Progenitor cell of endocrine pancreas (in vitro differentiated cells): ENCODE measurements around the gene PSMA6. TPM values are rescaled to one million over a fixed set of nuclear protein-coding genes. Genes with fewer than 3 reads are reported as not detected.

Experiments
- DNase-seq: peaks from one replicate; pipeline ENCODE4 v3.0.0; 2021; ENCODE audit warnings: low spot score; ENCODE audit not compliant: unreplicated experiment
- H3K27ac Mint-ChIP-seq: 2 replicates; pipeline ENCODE4 v1.8.0; 2021; ENCODE audit warnings: mild to moderate bottlenecking, moderate library complexity, mixed read lengths
- H3K27me3 Mint-ChIP-seq: 2 replicates; pipeline ENCODE4 v1.8.0; 2021; ENCODE audit warnings: mixed read lengths
- H3K36me3 Mint-ChIP-seq: 2 replicates; pipeline ENCODE4 v1.8.0; 2022; ENCODE audit warnings: mixed read lengths; ENCODE audit not compliant: insufficient read depth
- H3K4me1 Mint-ChIP-seq: 2 replicates; pipeline ENCODE4 v1.8.0; 2021; ENCODE audit warnings: low read depth, mixed read lengths
- H3K4me3 Mint-ChIP-seq: 2 replicates; pipeline ENCODE4 v1.8.0; 2021; ENCODE audit warnings: low read depth, mild to moderate bottlenecking, moderate library complexity, mixed read lengths
- H3K9me3 Mint-ChIP-seq: 2 replicates; pipeline ENCODE4 v1.8.0; 2021; ENCODE audit warnings: low read depth, mixed read lengths
- CTCF ChIP-seq: fragments of 200-600 bp; sonication (generic); IDR thresholded peaks from one replicate; pipeline ENCODE4 v1.5.0; 2021; ENCODE audit warnings: antibody characterized with exemption, mild to moderate bottlenecking; ENCODE audit not compliant: unreplicated experiment
- total RNA-seq: library from RNA; stranded (reverse); gene quantifications from 2 replicates; pipeline ENCODE4 v1.2.1, GENCODE V29; 2021

PSMA6 gene
- total RNA-seq, 1 donor from 2014 or later = 175 TPM

DNA sequence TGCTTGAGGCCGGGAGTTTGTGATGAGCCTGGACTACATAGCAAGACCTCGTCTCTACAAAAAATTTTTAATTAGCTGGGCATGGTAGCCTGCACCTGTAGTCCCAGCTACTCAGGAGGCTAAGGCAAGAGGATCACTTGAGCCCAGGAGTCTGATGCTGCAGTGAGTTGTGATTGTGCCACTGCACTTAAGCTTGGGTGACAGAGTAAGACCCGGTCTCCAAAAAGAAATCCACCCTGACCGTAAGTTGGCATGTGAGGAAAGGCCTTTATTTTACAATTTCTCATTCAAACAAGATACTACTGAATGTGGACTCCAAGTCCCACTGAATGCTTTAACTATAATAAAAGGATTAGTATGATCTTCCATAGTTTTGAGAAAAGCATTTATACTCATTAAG, 27.3 kb downstream of the PSMA6 start:
- H3K4me1 Mint-ChIP-seq = no peaks in the 10 kb centered on the region
- DNase-seq = no peak
- H3K4me3 Mint-ChIP-seq = no peak overlapping the region
- no peaks in the 10 kb centered on the region for H3K9me3 Mint-ChIP-seq
- no peak overlapping the region for H3K27ac Mint-ChIP-seq
- no peaks in the 10 kb centered on the region for H3K27me3 Mint-ChIP-seq
- H3K36me3 Mint-ChIP-seq = peaks cover 7% of the 10 kb centered on the region
- no peak for TF ChIP-seq CTCF

DNA sequence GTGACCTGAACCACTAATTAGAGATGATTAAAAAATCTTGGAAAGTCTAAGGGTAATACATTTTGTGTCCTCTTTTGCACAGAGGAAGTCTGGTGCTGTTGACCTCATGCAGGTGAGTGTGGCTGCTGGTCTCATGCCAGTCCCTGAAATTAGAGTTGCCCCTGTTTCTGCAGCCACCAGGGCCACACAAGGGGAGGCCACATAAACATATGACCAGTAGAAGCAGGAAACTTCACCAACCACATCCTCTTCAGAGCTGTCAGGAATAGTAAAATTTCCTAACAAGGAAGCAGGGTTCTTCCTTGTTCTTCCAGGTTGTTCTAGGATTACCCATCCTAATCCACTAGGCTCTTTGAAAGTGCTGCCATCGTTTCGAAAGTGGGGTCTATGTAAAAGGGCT, 28.3 kb downstream of the PSMA6 start:
- Mint-ChIP-seq H3K9me3 (no peaks in the 10 kb centered on the region), H3K36me3 (peaks cover 2% of the 10 kb centered on the region), H3K27ac (no peak overlapping the region), H3K27me3 (no peaks in the 10 kb centered on the region), H3K4me3 (no peak overlapping the region), H3K4me1 (no peaks in the 10 kb centered on the region)
- DNase-seq = no peak
- no peak for TF ChIP-seq CTCF

- Mint-ChIP-seq H3K4me3 (no peak overlapping the region), H3K36me3 (no peaks in the 10 kb centered on the region), H3K27me3 (no peaks in the 10 kb centered on the region), H3K4me1 (no peaks in the 10 kb centered on the region), H3K27ac (no peak overlapping the region), H3K9me3 (no peaks in the 10 kb centered on the region)
- no peak for DNase-seq
- TF ChIP-seq CTCF = no peak
Measured at GRCh38 chr14:35326375-35326774, 34.2 kb downstream of the PSMA6 start.

DNA sequence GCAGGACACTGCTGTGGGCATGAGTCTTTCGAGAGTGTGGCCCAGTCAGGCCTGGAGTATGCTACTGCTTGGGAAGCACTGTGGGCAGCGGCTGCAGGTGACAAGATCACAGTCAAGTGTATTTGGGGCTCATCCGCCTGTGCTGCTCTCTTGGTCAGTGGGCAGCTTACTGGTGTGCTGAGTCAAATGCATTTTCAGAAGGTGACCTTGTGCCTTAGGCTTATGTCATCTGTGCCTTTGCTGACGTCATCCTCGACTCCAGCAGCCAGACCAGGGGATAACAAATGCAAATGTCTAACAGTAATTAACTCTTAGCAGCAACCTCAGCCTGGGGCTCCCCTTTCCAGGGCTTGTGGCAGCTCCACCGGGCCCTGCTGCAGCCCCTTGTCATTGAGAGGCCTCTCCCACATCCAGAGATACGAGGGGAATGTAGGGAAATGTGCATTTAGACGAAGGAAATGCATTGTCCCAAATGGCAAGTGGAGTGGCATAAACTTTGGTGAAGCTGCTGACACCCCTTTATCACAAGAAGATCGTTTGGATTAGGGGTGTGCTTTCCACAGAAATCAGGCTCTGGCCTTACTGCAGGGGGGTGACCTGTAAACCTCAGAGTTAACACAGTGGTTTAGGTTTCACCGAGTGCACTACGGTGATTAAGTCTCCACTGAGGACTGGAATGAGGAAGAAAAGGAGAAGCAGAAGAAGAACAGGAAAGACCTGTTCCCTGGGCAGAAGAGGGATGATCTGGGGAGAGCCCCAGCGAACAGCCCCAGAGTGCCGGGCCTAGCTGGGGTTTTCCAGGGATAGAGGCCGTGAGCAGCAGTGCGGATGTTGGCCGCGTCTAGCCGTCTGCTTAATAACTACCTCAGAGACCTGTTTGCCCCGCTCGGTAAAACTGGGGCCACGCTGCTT, 39.7 kb downstream of the PSMA6 start:
- TF ChIP-seq CTCF = no peak
- H3K27me3 Mint-ChIP-seq = no peaks in the 10 kb centered on the region
- H3K36me3 Mint-ChIP-seq = no peaks in the 10 kb centered on the region
- peak overlapping the region; percentile 11 for H3K4me3 Mint-ChIP-seq
- H3K4me1 Mint-ChIP-seq = peaks cover 29% of the 10 kb centered on the region
- peak overlapping the region; percentile 94 for H3K27ac Mint-ChIP-seq
- DNase-seq = no peak
- no peaks in the 10 kb centered on the region for H3K9me3 Mint-ChIP-seq

DNA sequence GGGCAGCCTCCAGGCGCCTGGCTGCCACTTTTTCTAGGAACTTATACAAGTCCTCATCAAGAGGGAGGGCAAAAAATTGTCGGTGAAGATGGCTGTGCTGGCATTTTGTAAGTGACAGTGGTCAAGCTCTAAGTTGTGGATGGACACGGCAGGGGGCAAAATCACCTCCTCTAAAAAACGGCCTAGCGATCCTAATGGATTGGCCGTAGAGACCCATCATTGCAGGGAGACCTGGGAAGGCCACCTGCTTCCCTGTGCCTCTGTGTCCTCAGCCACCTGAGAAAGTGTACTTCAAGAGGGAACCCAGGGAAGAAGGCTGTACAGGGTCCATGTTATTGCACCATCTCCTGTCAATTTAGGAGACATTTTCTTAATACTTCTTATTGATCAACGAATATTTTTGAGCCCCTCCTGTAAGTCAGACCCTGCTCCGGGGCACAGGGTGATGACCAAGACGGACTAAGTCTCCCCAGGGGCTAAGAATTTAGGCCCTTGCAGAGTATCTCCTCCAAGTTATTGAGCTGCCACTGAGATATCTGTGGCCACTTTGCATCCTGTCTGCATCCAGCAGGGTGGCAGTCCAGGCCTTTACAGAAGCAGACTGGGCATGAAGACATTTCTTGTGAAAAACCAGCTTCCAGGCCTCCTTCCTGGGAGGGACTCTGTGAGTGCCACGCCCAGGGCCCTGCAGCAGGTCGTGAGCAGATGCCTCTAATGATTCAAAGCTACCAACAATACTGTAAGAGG, 40.5 kb downstream of the PSMA6 start:
- no peak for DNase-seq
- no peak for TF ChIP-seq CTCF
- H3K4me3 Mint-ChIP-seq = peak overlapping the region; percentile 11
- no peaks in the 10 kb centered on the region for H3K27me3 Mint-ChIP-seq
- no peaks in the 10 kb centered on the region for H3K9me3 Mint-ChIP-seq
- H3K36me3 Mint-ChIP-seq = no peaks in the 10 kb centered on the region
- H3K4me1 Mint-ChIP-seq = peaks cover 31% of the 10 kb centered on the region
- peak overlapping the region; percentile 94 for H3K27ac Mint-ChIP-seq
